HG03135 (cell line): Measurements from ENCODE around the gene KLF15.

ENCODE experiments used
- ATAC-seq: cut with Tn5 transposase; IDR thresholded peaks from one replicate; pipeline ENCODE4 v1.9.1; 2021; ENCODE audit warnings: mild to moderate bottlenecking, moderate library complexity; ENCODE audit not compliant: unreplicated experiment

KLF15 gene

GRCh38 chr3:126364130-126364695 lies 7.0 kb upstream of the KLF15 start:
- no peak for ATAC-seq

GRCh38 chr3:126361211-126361610 lies 4.0 kb upstream of the KLF15 start:
- ATAC-seq: no peak

GRCh38 chr3:126360714-126361060 lies 3.5 kb upstream of the KLF15 start:
- no peak for ATAC-seq

GRCh38 chr3:126360046-126360713 lies 3.0 kb upstream of the KLF15 start:
- ATAC-seq: no peak

GRCh38 chr3:126358816-126359181 lies 1.6 kb upstream of the KLF15 start:
- no peak for ATAC-seq

- no peak for ATAC-seq
Observed at GRCh38 chr3:126358038-126358815, 1.0 kb upstream of the KLF15 start.

- ATAC-seq: peak; percentile 17
Observed at GRCh38 chr3:126356373-126357264, 589 bp downstream of the KLF15 start.

- ATAC-seq: no peak
Observed at GRCh38 chr3:126355777-126356372, 1.3 kb downstream of the KLF15 start.

GRCh38 chr3:126355251-126355650 lies 2.0 kb downstream of the KLF15 start:
- no peak for ATAC-seq

- ATAC-seq: no peak
Observed at GRCh38 chr3:126354776-126355175, 2.4 kb downstream of the KLF15 start.

- no peak for ATAC-seq
Observed at GRCh38 chr3:126353694-126354321, 3.4 kb downstream of the KLF15 start.

GRCh38 chr3:126352476-126353454 lies 4.4 kb downstream of the KLF15 start:
- no peak for ATAC-seq

GRCh38 chr3:126351771-126352475 lies 5.3 kb downstream of the KLF15 start:
- ATAC-seq: no peak

GRCh38 chr3:126351086-126351770 lies 6.0 kb downstream of the KLF15 start:
- no peak for ATAC-seq

- no peak for ATAC-seq
Observed at GRCh38 chr3:126350502-126351085, 6.6 kb downstream of the KLF15 start.

- no peak for ATAC-seq
Observed at GRCh38 chr3:126349611-126350501, 7.4 kb downstream of the KLF15 start.

- no peak for ATAC-seq
Observed at GRCh38 chr3:126349071-126349470, 8.1 kb downstream of the KLF15 start.
